Kidney epithelial cell (primary cell): ENCODE results near the gene KRT36. TPM values are rescaled to one million over a fixed set of nuclear protein-coding genes. Genes with fewer than 3 reads are reported as not detected.

Experiments
- DNase-seq: peaks from one replicate; pipeline ENCODE4 v3.0.0-alpha.2; 2010; ENCODE audit warnings: low read depth
- H3K27me3 ChIP-seq: 2 replicates; pipeline ENCODE4 v1.6.0; 2011; ENCODE audit warnings: low read length; ENCODE audit not compliant: control insufficient read depth, insufficient read depth
- H3K36me3 ChIP-seq: 2 replicates; pipeline ENCODE4 v1.5.1; 2011; ENCODE audit warnings: low read length; ENCODE audit not compliant: control insufficient read depth, insufficient read depth
- H3K4me3 ChIP-seq: 2 replicates; pipeline ENCODE4 v1.5.1; 2011; ENCODE audit warnings: low read depth, mild to moderate bottlenecking, control low read depth, low read length
- total RNA-seq: library from RNA; depleted of rRNA; stranded (reverse); fragments of >200 nt; gene quantifications from 2 replicates; pipeline ENCODE4 v1.2.3, GENCODE V29; 2015
- TF ChIP-seq, protein P1 (sequence below): IDR thresholded peaks from 2 replicates; pipeline ENCODE4 v1.5.1; 2011; ENCODE audit warnings: mild to moderate bottlenecking, moderate library complexity, low read length, control low read depth, inconsistent platforms; ENCODE audit not compliant: insufficient read depth, poor library complexity, severe bottlenecking

Gene KRT36
- total RNA-seq, 1 donor from 2014 or later = not detected

DNA sequence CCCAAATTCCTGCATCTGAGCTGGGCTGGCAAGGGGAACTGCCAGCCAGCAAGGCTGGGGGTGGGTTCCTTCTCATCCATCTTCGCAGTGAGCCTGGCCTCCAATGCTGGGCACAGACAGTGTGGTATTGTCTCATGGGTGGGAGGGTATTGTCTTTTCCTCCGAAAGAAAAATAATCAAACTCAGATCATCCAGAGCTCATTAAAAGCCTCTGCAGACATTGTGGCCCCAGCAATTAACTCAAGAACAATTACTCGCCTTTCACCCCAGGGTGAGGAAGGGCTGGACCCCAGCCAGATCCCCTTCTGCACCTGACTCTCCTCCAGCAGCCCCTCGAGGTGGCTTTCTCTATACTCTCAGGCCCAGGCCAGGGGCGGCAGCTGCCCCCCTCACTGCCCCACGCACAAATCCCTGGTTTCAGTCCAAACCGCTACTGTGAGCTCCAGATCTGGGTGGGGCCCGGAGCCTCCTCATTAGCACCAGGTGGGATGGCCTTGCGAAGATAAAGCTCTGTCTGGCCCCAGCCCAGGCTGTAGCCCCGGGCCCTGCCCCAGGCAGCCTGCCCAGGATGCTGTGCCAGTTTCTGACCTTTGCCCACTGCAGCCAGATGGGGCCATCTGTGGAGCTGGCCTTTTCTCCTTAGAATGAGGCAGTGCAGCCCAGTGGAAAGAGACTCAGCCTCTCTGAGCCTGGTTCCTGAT, 31.3 kb upstream of the KRT36 start:
- Histone ChIP-seq H3K4me3 (no peak overlapping the region), H3K27me3 (no peaks in the 10 kb centered on the region), H3K36me3 (peaks cover 5% of the 10 kb centered on the region)
- no peak for DNase-seq
- TF ChIP-seq, protein P1, sequence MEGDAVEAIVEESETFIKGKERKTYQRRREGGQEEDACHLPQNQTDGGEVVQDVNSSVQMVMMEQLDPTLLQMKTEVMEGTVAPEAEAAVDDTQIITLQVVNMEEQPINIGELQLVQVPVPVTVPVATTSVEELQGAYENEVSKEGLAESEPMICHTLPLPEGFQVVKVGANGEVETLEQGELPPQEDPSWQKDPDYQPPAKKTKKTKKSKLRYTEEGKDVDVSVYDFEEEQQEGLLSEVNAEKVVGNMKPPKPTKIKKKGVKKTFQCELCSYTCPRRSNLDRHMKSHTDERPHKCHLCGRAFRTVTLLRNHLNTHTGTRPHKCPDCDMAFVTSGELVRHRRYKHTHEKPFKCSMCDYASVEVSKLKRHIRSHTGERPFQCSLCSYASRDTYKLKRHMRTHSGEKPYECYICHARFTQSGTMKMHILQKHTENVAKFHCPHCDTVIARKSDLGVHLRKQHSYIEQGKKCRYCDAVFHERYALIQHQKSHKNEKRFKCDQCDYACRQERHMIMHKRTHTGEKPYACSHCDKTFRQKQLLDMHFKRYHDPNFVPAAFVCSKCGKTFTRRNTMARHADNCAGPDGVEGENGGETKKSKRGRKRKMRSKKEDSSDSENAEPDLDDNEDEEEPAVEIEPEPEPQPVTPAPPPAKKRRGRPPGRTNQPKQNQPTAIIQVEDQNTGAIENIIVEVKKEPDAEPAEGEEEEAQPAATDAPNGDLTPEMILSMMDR = no peak

DNA sequence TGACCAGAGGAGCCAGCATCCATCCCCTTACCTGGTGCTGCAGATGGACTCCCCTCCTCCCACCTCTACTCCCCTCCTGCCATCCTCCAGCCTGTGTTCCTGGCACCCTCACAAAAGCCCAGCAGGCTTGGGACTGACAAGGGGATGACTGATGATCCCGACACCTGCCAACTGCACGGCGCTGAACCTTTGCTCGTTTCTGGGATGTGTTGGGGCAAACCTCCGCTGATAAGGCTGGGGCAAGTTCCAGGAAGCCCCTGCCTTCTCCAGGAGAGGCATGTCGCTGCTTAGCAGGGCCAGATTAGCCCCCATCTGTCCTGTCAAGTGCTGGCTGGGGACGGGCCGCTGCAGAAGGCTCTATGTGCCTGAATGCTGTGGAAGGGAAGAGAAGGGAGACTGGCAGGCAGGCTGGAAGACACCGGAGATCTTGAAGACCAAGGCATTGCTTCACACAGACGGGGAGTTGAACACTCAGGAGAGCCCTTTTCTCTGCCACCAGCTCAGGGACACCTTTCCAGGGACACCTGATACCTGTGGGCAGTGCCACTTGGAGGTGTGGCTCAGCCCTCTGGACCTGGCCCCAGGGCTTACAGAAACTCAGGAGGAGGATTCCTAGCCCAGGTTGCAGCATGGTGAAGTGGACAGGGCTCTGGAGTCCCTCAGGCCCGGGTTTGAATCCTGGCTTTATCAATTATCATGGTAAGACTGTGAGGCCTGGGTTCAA, 30.0 kb upstream of the KRT36 start:
- Histone ChIP-seq H3K27me3 (no peaks in the 10 kb centered on the region), H3K4me3 (no peak overlapping the region), H3K36me3 (peaks cover 4% of the 10 kb centered on the region)
- TF ChIP-seq, protein P1 = no peak
- no peak for DNase-seq

DNA sequence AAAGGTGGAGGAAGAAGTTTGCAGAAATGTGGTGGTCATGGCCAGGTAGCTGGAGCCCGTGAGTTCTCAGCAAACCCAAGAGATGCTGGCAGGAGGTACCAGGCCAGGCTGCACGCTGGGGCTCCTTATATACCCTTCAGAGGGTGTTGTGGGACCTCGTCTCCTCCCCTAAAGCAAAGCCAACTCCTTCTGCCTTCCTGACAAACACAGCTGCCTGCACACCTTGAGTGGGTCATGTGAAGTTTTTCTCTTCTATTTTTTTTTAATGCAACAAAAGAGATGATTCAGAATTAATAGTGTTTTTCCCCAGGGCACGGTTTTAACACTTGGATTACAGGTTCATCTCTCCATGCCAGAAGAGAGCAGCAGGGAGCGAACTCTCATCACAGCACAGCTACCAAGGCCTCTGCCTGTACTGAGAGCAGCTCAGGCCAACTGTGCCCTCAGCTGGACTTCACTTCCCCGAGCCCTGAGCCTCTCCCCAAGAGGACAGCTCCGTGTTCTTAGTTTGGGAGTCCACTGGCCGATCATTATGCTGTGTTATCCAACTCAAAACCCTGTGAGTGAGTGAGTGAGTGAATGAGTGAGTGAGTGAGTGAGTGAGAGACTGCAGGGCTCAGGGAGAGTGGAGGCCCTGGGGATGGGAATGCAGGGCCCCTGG, 29.2 kb upstream of the KRT36 start, which contains the start of gene KRT15:
Gene KRT15, minus strand, starts transcription at position 102 of the 661 bp plus-strand sequence. Its CDS starts 63 bp downstream, at position 39.
- Histone ChIP-seq H3K36me3 (no peaks in the 10 kb centered on the region), H3K27me3 (no peaks in the 10 kb centered on the region), H3K4me3 (no peak within 1 kb of the TSS)
- DNase-seq = no peak
- TF ChIP-seq, protein P1 = no peak

DNA sequence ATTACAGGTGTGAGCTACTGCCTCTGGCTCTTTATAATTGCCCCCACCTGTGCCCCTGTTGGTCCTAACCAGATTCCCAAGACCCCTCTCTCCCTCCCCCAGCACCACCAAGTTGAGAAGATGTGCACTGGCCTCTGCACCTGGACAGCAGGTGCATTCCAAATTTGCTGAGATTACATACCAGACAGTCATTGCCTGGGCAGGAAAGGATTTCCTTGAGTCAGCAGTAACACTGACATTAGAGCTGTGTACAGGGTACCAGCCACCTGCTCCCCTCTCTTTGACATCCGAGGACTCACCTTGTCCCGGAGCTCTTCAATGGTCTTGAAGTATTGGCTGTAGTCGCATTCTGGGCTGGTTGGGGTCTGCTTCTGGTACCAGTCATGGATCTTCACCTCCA, 28.3 kb upstream of the KRT36 start:
- Histone ChIP-seq H3K36me3 (no peaks in the 10 kb centered on the region), H3K27me3 (no peaks in the 10 kb centered on the region), H3K4me3 (no peak overlapping the region)
- DNase-seq = no peak
- TF ChIP-seq, protein P1 = no peak

DNA sequence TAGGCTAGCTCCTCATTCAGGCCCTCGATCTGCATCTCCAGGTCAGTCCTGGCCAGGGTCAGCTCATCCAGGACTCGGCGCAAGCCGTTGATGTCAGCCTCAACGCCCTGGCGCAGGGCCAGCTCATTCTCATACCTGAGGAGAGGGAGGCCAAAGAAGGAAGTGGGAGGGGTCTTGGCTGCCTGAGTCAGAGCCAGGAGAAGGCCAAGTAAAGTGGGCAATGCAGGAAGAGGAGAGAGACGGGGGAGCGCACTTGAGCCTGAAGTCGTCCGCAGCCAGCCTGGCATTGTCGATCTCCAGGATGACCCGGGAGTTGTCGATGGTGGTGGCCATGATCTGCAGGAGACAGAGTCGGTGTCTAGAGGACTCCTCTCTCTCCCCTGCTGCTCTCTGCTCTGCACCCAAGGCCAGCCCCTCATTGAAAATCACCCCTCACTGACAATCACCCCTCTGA, 27.1 kb upstream of the KRT36 start:
- H3K27me3 ChIP-seq = no peaks in the 10 kb centered on the region
- TF ChIP-seq, protein P1 = no peak
- H3K4me3 ChIP-seq = no peak overlapping the region
- no peak for DNase-seq
- H3K36me3 ChIP-seq = no peaks in the 10 kb centered on the region
